Nasal cavity respiratory epithelium epithelial cell of viscerocranial mucosa (primary cell): ENCODE data around the gene ABCC6. TPM values are rescaled to one million over a fixed set of nuclear protein-coding genes. Genes with fewer than 3 reads are reported as not detected.

Experiments used
- total RNA-seq: library from RNA; depleted of rRNA; stranded (reverse); fragments of >200 nt; gene quantifications from 2 replicates; pipeline ENCODE4 v1.2.3, GENCODE V29; 2014

The ABCC6 gene
- under 0.01 and 0.57 TPM in 2 replicates for total RNA-seq

DNA sequence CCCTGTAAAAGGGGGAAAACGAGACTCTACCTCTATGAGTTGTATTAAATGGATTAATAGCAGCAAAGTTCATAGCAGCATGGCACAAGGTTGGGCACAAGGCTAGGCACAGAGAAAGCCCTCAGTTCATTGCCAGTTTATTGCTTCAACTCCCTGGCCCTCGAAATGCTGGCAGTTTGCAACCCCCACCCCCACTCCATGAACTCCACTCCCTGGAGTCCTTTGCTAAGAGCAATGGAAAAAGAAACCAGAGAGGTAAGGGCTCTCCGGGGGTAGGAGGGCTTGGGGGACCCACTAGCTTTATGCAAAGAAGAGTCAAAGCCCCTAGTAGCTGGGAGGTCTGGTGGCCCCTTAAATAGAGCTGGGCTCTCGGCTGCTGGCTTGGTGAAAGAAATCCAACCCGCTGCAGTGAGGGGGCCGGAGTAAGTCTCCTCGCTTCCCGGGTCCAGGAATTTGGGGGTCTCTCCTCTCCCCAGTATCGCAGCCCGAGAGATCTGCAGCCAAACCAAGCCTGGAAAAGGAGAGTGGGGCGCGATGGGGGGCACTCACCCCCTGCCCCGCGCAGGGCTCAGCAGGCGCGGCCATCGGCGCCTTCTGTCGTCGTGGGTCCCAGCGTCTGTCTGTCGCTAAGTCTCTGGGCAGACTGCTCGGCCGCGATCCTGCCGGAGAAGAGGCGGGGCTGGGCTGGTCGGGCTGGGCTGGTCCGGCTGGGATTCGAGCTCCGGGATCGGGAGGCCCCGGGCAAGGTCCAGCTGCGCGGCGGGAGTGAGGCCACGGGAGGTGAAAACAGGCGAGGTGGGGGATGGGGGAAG, at the start of gene ABCC6:
Gene ABCC6, minus strand, starts transcription at position 645 of the 812 bp plus-strand sequence. Its CDS starts 60 bp downstream, at position 585.

Other genes starting within 250 kb of the ABCC6 start
- gene NOMO3, start 9.0 kb upstream of the ABCC6 start, total RNA-seq = 78.3 and 146 TPM in 2 replicates
- gene NPIPA7, start 155.6 kb upstream of the ABCC6 start, total RNA-seq = under 0.01 and 0.85 TPM in 2 replicates